ENCODE data around the gene EEIG1. TPM values are rescaled to one million over a fixed set of nuclear protein-coding genes. Genes with fewer than 3 reads are reported as not detected.

Gene EEIG1
- total RNA-seq, 4 donors from 2014 or later = 71.8 to 219 (median 122) TPM

DNA sequence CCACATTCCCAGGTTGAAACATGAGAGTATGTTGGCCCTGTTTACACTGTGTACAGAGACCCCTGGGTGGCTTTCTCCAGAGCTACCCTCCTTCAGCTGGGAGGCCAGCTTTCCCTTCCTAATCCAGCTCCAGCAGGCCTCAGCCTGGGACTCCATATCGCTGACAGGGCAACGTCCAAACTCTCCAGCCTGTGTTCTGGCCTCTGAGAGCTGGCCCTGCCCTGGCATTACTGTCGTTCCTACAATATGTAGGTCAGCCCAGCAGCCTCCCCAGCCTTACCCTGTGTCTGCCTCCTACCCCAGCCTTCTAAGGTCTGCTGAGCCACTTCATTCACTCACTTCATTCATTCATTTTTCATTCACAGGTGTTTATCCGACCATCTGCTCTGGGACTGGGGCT lies 8.3 kb upstream of the EEIG1 start:
- peak overlapping the region; percentile 72 to 95 (median 81) for H3K27ac ChIP-seq

DNA sequence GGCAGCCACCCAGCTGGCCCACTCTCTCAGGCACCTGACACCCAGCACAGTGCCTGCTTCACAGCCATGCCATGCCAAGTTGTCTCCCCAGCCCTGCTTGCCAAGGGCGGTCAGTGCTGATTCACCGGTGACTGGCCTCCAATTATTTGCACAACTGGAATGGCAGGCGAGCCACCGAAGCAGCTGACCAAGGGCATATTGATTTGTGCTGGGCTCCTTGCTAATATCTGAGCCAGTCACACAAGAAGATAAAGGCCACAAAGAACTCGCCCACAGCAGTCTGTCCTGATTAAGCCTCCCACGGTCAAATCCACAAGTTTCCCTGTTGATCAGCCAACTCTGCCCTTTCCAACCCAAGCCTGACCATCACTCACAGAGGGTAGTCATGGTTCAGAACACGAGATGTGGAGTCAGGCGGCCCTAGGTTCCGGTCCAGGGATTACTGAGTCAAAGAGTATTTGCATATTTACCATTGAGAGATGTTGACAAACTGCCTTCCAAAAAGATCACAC lies 6.4 kb upstream of the EEIG1 start:
- Histone ChIP-seq H3K36me3 (no peaks in the 10 kb centered on the region), H3K27me3 (no peaks in the 10 kb centered on the region), H3K4me3 (no peak overlapping the region), H3K4me1 (peaks cover 7 to 20% (median 8%) of the 10 kb centered on the region in 4 donors), H3K9me3 (no peaks in the 10 kb centered on the region), H3K27ac (peak overlapping the region in 3 of 4 donors; percentile 37 to 72 (median 48))
- peak; percentile 57 to 77 (median 73) for DNase-seq
- TF ChIP-seq, protein P1, sequence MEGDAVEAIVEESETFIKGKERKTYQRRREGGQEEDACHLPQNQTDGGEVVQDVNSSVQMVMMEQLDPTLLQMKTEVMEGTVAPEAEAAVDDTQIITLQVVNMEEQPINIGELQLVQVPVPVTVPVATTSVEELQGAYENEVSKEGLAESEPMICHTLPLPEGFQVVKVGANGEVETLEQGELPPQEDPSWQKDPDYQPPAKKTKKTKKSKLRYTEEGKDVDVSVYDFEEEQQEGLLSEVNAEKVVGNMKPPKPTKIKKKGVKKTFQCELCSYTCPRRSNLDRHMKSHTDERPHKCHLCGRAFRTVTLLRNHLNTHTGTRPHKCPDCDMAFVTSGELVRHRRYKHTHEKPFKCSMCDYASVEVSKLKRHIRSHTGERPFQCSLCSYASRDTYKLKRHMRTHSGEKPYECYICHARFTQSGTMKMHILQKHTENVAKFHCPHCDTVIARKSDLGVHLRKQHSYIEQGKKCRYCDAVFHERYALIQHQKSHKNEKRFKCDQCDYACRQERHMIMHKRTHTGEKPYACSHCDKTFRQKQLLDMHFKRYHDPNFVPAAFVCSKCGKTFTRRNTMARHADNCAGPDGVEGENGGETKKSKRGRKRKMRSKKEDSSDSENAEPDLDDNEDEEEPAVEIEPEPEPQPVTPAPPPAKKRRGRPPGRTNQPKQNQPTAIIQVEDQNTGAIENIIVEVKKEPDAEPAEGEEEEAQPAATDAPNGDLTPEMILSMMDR (IDR thresholded peaks at IDR 0.05) = no peak
- TF ChIP-seq POLR2A (IDR thresholded peaks at IDR 0.05) = no peak

More for the DNA sequence above, 8.3 kb upstream of the EEIG1 start:
- Histone ChIP-seq H3K9me3 (no peaks in the 10 kb centered on the region), H3K36me3 (no peaks in the 10 kb centered on the region), H3K4me3 (no peak overlapping the region), H3K4me1 (peaks cover 7 to 9% (median 8%) of the 10 kb centered on the region in 4 donors), H3K27me3 (no peaks in the 10 kb centered on the region)
- DNase-seq = peak in 1 of 3 donors; percentile 66
- TF ChIP-seq, protein P1 (IDR thresholded peaks at IDR 0.05) = no peak
- peak in 1 of 2 donors; percentile 38 for TF ChIP-seq POLR2A (IDR thresholded peaks at IDR 0.05)

DNA sequence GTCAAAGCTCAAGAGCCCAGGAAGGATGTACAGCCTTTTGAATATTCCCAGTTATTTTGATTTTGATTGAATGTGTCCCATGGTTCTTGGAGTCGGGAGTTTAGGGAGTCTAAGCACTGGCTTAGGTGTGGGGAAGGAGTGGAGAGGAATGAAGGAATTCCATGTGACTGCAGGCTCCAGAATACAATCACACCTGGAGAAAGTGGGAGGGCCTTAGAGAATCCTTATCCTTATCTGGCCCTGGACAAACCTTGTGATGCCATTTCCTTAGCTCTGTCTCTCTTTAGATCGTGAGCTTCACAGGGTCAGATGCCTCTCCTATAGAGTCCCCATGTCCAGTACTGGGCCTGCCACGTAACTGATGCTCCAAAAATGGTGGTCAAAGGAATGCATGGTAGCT lies 4.2 kb upstream of the EEIG1 start:
- H3K36me3 ChIP-seq = no peaks in the 10 kb centered on the region

DNA sequence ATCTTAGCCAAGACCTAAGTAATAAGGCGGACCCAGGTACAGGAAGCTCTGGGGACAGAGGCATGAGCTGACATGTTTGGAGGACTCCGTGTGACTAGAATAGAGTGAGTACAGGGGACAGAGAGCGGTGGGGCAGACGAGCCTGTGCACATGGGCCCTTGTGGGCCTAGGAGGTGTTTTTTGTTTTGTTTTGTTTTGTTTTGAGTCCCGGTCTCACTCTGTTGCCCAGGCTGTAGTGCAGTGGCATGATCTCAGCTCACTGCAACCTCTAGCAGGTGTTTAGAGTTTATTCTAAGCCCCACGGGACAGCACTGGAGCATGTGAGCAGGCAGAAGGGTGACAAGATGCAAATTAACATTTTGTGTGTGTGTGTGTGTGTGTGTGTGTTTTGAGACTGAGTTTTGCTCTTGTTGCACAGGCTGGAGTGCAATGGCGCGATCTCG lies 3.1 kb upstream of the EEIG1 start:
- Histone ChIP-seq H3K4me3 (no peak overlapping the region), H3K4me1 (peaks cover 0 to 21% (median 7%) of the 10 kb centered on the region in 4 donors), H3K9me3 (no peaks in the 10 kb centered on the region), H3K36me3 (no peaks in the 10 kb centered on the region), H3K27ac (peak overlapping the region in 2 of 4 donors; percentile 41 to 95), H3K27me3 (no peaks in the 10 kb centered on the region)
- TF ChIP-seq POLR2A (IDR thresholded peaks at IDR 0.05) = no peak
- TF ChIP-seq, protein P1 (IDR thresholded peaks at IDR 0.05) = no peak
- peak in 2 of 3 donors; percentile 83 for DNase-seq

More for the DNA sequence above, 4.2 kb upstream of the EEIG1 start:
- H3K27ac ChIP-seq = peak overlapping the region in 1 of 4 donors; percentile 95
- no peak for TF ChIP-seq POLR2A (IDR thresholded peaks at IDR 0.05)
- TF ChIP-seq, protein P1 (IDR thresholded peaks at IDR 0.05) = no peak
- no peak overlapping the region for H3K4me3 ChIP-seq
- no peak for DNase-seq
- no peaks in the 10 kb centered on the region for H3K27me3 ChIP-seq
- no peaks in the 10 kb centered on the region for H3K9me3 ChIP-seq
- peaks cover 7 to 21% (median 11%) of the 10 kb centered on the region in 4 donors for H3K4me1 ChIP-seq

DNA sequence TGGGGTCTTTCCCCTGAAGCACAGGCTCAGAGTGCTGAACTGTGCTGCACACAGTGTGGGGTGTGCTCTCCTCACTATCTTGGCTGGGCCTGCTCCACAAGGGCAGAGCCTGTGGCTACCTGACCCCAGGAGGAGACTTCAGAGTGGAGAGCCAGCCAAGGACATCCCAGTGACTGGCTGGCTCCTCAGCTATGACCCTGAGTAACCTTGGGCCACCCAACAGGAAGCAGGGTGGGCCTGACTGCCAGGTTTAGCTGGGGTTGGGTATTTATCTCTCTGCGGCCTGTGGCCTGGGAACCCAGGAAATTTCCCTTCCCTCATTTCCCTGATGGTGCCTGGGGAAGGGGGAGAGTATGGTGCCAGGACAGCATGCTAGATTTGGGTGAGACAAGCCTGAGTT lies 2.1 kb upstream of the EEIG1 start:
- no peak for DNase-seq
- H3K27me3 ChIP-seq = no peaks in the 10 kb centered on the region
- no peak overlapping the region for H3K4me3 ChIP-seq
- peak overlapping the region in 2 of 4 donors; percentile 41 to 95 for H3K27ac ChIP-seq
- no peak for TF ChIP-seq POLR2A (IDR thresholded peaks at IDR 0.05)
- TF ChIP-seq, protein P1 (IDR thresholded peaks at IDR 0.05) = no peak
- H3K4me1 ChIP-seq = peaks cover 0 to 17% (median 9%) of the 10 kb centered on the region in 4 donors
- H3K9me3 ChIP-seq = no peaks in the 10 kb centered on the region
- no peaks in the 10 kb centered on the region for H3K36me3 ChIP-seq

Measured in Peyer's patch (tissue), 4 donors.